GM12801 (cell line): Measurements from ENCODE around the gene CAPN5.

Source experiments
- TF ChIP-seq, protein P1 (sequence below): IDR thresholded peaks from one replicate; pipeline ENCODE4 v1.5.1; 2011; ENCODE audit warnings: control low read depth; ENCODE audit not compliant: insufficient read length; ENCODE audit errors: extremely low read depth

CAPN5 gene

DNA sequence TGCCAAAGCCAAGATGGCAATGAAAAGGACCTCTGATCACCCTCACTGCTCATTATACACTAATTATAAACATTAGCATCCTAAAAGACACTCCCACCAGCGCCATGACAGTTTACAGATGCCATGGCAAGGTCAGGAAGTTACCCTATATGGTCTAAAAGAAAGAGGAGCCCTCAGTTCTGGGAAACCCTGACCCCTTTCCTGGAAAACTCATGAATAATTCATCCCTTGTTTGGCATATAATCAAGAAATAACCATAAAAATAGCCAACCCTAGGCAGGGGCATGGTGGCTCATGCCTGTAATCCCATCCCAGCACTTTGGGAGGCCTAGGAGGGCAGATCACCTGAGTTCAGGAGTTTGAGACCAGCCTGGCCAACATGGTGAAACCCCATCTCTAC is 12.7 kb upstream of the CAPN5 start:
- TF ChIP-seq, protein P1, sequence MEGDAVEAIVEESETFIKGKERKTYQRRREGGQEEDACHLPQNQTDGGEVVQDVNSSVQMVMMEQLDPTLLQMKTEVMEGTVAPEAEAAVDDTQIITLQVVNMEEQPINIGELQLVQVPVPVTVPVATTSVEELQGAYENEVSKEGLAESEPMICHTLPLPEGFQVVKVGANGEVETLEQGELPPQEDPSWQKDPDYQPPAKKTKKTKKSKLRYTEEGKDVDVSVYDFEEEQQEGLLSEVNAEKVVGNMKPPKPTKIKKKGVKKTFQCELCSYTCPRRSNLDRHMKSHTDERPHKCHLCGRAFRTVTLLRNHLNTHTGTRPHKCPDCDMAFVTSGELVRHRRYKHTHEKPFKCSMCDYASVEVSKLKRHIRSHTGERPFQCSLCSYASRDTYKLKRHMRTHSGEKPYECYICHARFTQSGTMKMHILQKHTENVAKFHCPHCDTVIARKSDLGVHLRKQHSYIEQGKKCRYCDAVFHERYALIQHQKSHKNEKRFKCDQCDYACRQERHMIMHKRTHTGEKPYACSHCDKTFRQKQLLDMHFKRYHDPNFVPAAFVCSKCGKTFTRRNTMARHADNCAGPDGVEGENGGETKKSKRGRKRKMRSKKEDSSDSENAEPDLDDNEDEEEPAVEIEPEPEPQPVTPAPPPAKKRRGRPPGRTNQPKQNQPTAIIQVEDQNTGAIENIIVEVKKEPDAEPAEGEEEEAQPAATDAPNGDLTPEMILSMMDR = no peak

GRCh38 chr11:77055101-77055561 is 11.6 kb upstream of the CAPN5 start:
- TF ChIP-seq, protein P1 = no peak

GRCh38 chr11:77055913-77056312 is 10.9 kb upstream of the CAPN5 start:
- TF ChIP-seq, protein P1 = no peak

DNA sequence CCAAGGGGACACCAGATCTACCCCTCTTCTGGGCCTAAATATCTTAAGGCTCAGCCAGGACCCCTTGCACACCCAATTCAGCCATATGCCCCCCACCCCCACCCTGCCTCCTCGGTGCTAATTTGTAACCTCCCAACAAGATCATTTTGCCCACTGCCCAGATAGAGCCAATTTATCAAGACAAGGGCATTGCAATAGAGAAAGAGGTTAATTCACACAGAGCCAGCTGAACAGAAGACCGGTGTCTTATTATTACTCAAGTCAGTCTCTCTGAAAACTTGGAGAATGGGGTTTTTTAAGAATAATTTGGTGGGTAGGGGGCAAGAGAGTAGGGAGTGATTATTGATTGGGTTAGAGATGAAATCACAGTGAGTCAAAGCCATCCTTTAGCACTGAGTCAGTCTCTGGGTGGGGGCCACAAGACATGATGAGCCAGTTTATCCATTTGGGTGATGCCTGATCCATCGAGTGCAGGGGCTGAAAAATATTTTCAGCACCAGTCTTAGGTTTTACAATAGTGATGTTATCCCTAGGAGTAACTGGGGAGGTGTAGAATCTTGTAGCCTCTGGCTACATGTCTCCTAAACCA is 9.9 kb upstream of the CAPN5 start:
- TF ChIP-seq, protein P1 = no peak

DNA sequence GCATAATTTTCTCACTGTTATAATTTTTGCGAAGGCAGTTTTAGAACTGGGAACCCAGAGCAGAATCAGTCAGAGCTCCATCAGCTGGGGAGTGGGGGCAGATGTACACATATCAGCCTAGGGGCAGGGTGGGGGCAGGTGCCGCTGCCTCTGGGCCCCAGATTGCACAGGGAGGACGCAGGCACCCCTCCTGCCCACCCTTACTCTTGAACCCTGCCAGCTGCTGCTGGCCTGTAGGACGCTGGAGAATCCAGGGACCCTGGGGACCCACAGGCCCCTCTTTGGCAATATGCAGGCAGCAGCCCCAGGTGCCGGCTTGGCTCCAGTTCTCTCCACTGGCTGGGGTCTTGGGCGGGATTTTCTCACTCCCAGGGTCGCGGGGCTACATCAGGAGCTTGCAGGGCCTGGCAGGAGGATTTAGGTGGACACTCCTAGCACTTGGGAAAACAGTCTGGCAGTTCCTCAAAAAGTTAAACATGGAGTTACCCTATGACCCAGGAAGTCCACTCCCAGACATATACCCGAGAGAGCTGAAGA is 8.8 kb upstream of the CAPN5 start:
- TF ChIP-seq, protein P1 = no peak

DNA sequence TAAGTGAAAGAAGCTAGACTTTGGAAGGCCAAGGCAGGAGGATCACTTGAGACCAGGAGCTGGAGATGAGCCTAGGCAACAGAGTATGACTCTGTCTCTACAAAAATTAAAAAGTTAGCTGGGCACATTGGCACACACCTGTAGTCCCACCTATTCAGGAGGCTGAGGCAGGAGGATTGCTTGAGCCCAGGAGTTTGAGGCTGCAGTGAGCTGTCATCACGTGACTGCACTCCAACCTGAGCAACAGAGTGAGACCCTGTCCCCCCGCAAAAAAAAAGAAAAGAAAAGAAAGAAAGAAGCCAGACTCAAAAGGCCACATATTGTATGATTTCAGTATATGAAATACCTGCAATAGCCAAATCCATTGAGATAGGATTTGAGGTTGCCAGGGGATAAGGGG is 7.9 kb upstream of the CAPN5 start:
- TF ChIP-seq, protein P1 = no peak

DNA sequence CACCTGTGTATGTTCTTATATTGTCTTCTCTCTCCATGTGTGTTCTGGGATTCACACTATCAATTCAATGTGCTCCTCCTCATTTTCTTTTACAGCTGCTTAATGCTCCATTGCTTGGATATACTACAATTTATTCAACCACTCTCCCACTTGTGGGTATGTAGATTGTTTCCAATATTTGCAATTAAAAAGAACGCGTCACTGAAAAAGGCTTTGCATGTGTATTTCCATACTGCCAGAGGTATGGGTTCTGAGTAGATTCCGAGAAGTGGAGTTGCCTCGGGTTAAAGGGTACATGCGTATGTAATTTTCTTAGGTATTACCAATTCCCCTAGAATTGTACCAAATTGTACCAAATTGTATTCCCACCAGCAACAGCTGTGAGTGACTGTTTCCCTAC is 7.0 kb upstream of the CAPN5 start:
- TF ChIP-seq, protein P1 = no peak
